ENCODE measurements around the gene ERMP1. TPM values are rescaled to one million over a fixed set of nuclear protein-coding genes. Genes with fewer than 3 reads are reported as not detected.

Gene ERMP1
- total RNA-seq (2022; extraction: Qiagen RNA extraction) = 15.5 to 22.0 TPM (median 19.2 TPM) in 5 replicates

GRCh38 chr9:5832538-5833529, at the start of gene ERMP1:
Gene ERMP1, minus strand, starts transcription at chr9:5833117. Its CDS starts 90 bp downstream, at chr9:5833027.

Other genes with a start within 250 kb of the ERMP1 start
- gene RIC1, start 204.0 kb downstream of the ERMP1 start, total RNA-seq (2022; extraction: Qiagen RNA extraction) = 9.8 to 15.5 TPM (median 13.9 TPM) in 5 replicates
- gene MLANA, start 57.8 kb upstream of the ERMP1 start, total RNA-seq (2022; extraction: Qiagen RNA extraction) = not detected in 5 replicates
- 10.4 to 13.8 TPM (median 13.0 TPM) in 5 replicates for gene RANBP6, start 182.5 kb upstream of the ERMP1 start, total RNA-seq (2022; extraction: Qiagen RNA extraction)